ENCODE results near the gene UBE3D. TPM values are rescaled to one million over a fixed set of nuclear protein-coding genes. Genes with fewer than 3 reads are reported as not detected.
"Not testable (repeated sequence)": the region's sequence is repeated elsewhere in the genome, so short reads cannot be mapped to it uniquely, and the experiment has no call there.

Gene UBE3D
- polyA plus RNA-seq, 12 donors = 5.7 to 25.3 (median 9.2) TPM; not detected in 1

- no peak for DNase-seq
Measured at GRCh38 chr6:82877213-82878195, 188.1 kb downstream of the UBE3D start.

GRCh38 chr6:82875573-82876185 is 190.0 kb downstream of the UBE3D start:
- no peak for DNase-seq

DNA sequence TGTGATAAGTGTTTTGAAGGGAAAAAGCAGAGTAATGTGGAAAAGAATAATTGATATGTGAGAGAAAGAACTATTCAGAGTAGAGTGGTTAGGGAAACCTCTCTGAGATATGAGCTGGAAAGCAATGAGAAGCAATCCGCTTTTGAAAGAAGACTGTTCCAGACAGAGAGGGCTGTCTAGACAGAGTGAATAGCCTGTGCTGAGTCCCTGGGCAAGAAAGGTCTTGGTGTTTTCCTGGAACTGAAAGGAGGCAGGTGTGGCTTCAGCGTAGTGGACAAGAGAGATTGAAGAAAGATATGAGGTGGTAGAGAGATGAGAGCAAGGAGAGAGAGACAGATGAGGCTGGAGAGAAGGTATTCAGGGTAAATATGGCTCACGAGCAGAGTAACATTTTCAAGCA is 190.8 kb downstream of the UBE3D start:
- no peak for DNase-seq

- no peak for DNase-seq
Measured at GRCh38 chr6:82872185-82872584, 193.5 kb downstream of the UBE3D start.

DNA sequence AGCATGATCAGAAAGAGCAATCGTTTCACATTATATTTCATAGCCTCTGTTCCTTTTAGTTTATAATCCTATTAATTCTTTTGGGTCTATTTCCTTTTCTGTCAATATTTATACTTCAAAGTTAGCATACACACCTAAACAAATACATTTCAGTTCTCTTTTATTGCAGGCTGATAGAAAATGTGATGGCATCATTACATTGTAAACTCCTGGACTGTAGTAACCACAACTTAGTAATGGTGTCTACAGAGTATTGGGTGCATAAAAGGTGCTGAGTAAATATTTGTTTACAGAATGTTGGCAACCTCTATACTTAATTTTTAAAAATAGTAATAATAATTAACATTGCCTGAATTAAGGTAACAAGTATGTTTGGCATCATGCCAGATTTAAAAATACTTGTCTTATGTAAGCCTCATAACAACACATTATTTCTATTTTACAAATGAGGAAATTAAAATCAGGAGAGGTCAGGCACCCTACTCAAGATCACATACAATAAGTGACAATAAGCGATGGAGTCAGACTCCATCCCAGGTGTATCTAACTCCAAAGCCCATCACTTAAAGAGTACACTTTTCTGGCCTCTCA is 195.0 kb downstream of the UBE3D start:
- DNase-seq = no peak

- no peak for DNase-seq
Measured at GRCh38 chr6:82869493-82869892, 196.1 kb downstream of the UBE3D start.

DNA sequence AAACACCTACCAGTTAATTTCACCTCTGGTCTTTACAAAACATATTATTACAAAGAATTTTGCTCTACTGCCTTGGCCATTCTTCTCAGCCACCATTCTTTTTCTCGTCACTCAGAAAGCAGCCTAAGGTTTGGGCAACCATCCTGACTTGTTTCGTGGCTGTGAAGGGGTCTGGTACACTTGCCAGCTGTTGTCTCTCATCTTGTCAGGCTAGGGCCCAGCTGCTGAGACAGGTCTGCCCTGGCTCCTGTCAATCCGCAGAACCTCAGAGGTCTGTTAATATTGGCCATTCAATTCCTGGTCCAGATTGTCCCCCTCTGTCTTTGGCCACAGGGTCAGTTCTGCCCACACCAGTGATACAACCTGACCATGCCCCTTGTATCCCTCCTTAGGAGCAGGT is 197.7 kb downstream of the UBE3D start:
- DNase-seq = no peak

GRCh38 chr6:82866446-82866845 is 199.2 kb downstream of the UBE3D start:
- no peak for DNase-seq

- DNase-seq = no peak
Measured at GRCh38 chr6:82865461-82865860, 200.2 kb downstream of the UBE3D start.

DNA sequence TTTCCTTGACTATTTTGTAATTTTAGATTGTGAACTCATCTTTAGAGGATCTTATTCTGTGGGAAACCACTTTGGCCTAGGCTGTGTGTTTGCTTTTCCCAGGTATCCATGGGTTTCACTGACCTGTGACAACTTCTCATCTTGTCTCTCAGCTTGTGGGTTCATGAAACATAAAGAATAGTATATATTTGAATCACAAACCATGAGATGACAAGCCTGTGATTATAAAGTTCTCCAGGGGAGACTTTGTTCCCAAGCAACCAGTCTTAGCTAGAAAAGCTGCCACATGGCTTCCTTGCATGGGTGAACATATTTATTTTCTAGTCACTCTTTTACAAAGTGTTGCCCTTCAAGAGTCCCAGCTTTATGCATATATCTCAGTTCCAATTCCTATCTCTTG is 201.9 kb downstream of the UBE3D start:
- no peak for DNase-seq

- DNase-seq = no peak
Measured at GRCh38 chr6:82862543-82862942, 203.1 kb downstream of the UBE3D start.

GRCh38 chr6:82861121-82861520 is 204.5 kb downstream of the UBE3D start:
- no peak for DNase-seq

DNA sequence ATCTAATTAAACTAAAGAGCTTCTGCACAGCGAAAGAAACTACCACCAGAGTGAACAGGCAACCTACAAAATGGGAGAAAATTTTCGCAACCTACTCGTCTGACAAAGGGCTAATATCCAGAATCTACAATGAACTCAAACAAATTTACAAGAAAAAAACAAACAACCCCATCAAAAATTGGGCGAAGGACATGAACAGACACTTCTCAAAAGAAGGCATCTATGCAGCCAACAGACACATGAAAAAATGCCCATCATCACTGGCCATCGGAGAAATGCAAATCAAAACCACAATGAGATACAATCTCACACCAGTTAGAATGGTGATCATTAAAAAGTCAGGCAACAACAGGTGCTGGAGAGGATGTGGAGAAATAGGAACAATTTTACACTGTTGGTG is 209.6 kb downstream of the UBE3D start:
- DNase-seq = not testable (repeated sequence)

- DNase-seq = not testable (repeated sequence)
Measured at GRCh38 chr6:82852904-82853303, 212.7 kb downstream of the UBE3D start.

- DNase-seq = no peak
Measured at GRCh38 chr6:82843291-82843885, 222.3 kb downstream of the UBE3D start.

GRCh38 chr6:82842721-82843120 is 222.9 kb downstream of the UBE3D start:
- no peak for DNase-seq

Other genes with a start within 250 kb of the UBE3D start
- 10 to 100 TPM in 11 of 12 donors, not detected in 1; 11.8 to 19.4 (median 15.0) TPM for gene DOP1A, start 1.8 kb upstream of the UBE3D start, polyA plus RNA-seq (ENCODE audit: insufficient read length in 12 of 12)
- 10 to 100 TPM in 11 of 12 donors, not detected in 1; 24.1 to 77.4 (median 42.2) TPM for gene PGM3, start 127.4 kb upstream of the UBE3D start, polyA plus RNA-seq (ENCODE audit: insufficient read length in 12 of 12)
- 1 to 10 TPM in 10 of 12 donors, not detected in 2; 3.0 to 5.3 (median 4.2) TPM for gene RWDD2A, start 127.5 kb upstream of the UBE3D start, polyA plus RNA-seq (ENCODE audit: insufficient read length in 12 of 12)

Data from muscle of arm (tissue), 12 donors.